ENCODE measurements around the gene SDSL. TPM values are rescaled to one million over a fixed set of nuclear protein-coding genes. Genes with fewer than 3 reads are reported as not detected.

Gene SDSL
- total and polyA plus RNA-seq, 2 of the 13 experiments (the other 11 are each of a cell fraction or from before 2014, with no cell fraction given), result 1.2 to 1.7 TPM

GRCh38 chr12:113384778-113385177 is 37.4 kb upstream of the SDSL start:
- BruUV-seq (replicated peaks), result no TSS peak
- no peaks in the 10 kb centered on the region for H3K9me3 ChIP-seq (ENCODE audit: low read length)
- no peak overlapping the region for H3K27ac ChIP-seq (ENCODE audit: extremely low read length, insufficient read depth, low read length)
- TF ChIP-seq ZNF17 (CRISPR knock-in tag; IDR thresholded peaks at IDR 0.05) (no peak), ATRX (CRISPR knock-in tag; IDR thresholded peaks at IDR 0.05; ENCODE audit: borderline replicate concordance) (no peak), GRHL1 (CRISPR knock-in tag; conservative IDR thresholded peaks at IDR 0.05) (no peak), THAP9 (CRISPR knock-in tag; IDR thresholded peaks at IDR 0.05; ENCODE audit: borderline replicate concordance) (no peak), MEF2D (CRISPR knock-in tag; IDR thresholded peaks at IDR 0.05) (no peak), KMT2B (CRISPR knock-in tag; IDR thresholded peaks at IDR 0.05) (no peak), MAFF (IDR thresholded peaks at IDR 0.05; ENCODE audit: low read depth, low read length) (no peak), SRY (CRISPR knock-in tag; IDR thresholded peaks at IDR 0.05) (no peak), JARID2 (CRISPR knock-in tag; IDR thresholded peaks at IDR 0.05; ENCODE audit: insufficient replicate concordance) (no peak), MEIS2 (CRISPR knock-in tag; IDR thresholded peaks at IDR 0.05) (no peak), ETS1 (CRISPR knock-in tag; IDR thresholded peaks at IDR 0.05) (no peak), GMEB1 (CRISPR knock-in tag; IDR thresholded peaks at IDR 0.05; ENCODE audit: borderline replicate concordance) (no peak), NPAS2 (CRISPR knock-in tag; IDR thresholded peaks at IDR 0.05; ENCODE audit: borderline replicate concordance) (no peak), MED8 (CRISPR knock-in tag; IDR thresholded peaks at IDR 0.05; ENCODE audit: insufficient replicate concordance) (no peak), ATAD3A (CRISPR knock-in tag; IDR thresholded peaks at IDR 0.05) (no peak), MTF1 (CRISPR knock-in tag; IDR thresholded peaks at IDR 0.05) (no peak), KLF11 (CRISPR knock-in tag; IDR thresholded peaks at IDR 0.05) (no peak)
- no peaks in the 10 kb centered on the region for H4K20me1 ChIP-seq (ENCODE audit: insufficient read depth, low read length)
- ChIA-PET CTCF (ENCODE audit: low intra/inter-chr PET ratio, low total read pairs) (no interaction called here), POLR2A (no interaction called here)
- H3K4me1 ChIP-seq (ENCODE audit: insufficient read depth, low read length), result no peaks in the 10 kb centered on the region
- no peak overlapping the region for H2AFZ ChIP-seq (ENCODE audit: low read length)
- FAIRE-seq, result no peak
- in situ Hi-C loops (cut with HindIII; ENCODE audit: extremely low pct_ligation_motif_present, low pct_unique_long_range_greater_than_20kb), result no loop called here
- no peak for DNase-seq (ENCODE audit: low spot score)
- 91% methylated on average over 11 of the region's 14 CpGs for WGBS (ENCODE audit: low lambda C conversion rate)
- H3K4me2 ChIP-seq (ENCODE audit: low read depth, low read length), result no peak overlapping the region
- no peak for ATAC-seq
- H3K27me3 ChIP-seq (ENCODE audit: control insufficient read depth in 1 of 2, insufficient read depth in 2 of 2, low read length in 2 of 2), result no peaks in the 10 kb centered on the region
- peaks cover 6 to 13% of the 10 kb centered on the region in 2 experiments; a peak in 3 of 5 replicates for H3K36me3 ChIP-seq (replicated peaks in 1 of 2; ENCODE audit: control insufficient read depth in 1 of 2, insufficient read depth in 2 of 2, low read length in 2 of 2)
- no peak overlapping the region for H3K9ac ChIP-seq (ENCODE audit: insufficient read depth, low read depth, low read length)
- no peaks in the 10 kb centered on the region for H3K79me2 ChIP-seq (ENCODE audit: insufficient read depth, low read length)
- no peak overlapping the region for H3K4me3 ChIP-seq (replicated peaks in 1 of 3; ENCODE audit: insufficient read depth in 1 of 3, low read depth in 2 of 3, low read length in 3 of 3)
- intact Hi-C loops (cut with micrococcal nuclease; ENCODE audit: unreplicated experiment), result no loop called here
